Liver (tissue), 3 donors: ENCODE data around the gene YTHDF1.

Experiments used
- ATF3 ChIP-seq: IDR thresholded peaks from 2 replicates; pipeline ENCODE4 v1.6.1; 2016; ENCODE audit warnings: antibody characterized with exemption
- CTCF ChIP-seq: fragments of 150-350 bp; IDR thresholded peaks from 2 replicates; pipeline ENCODE4 v1.5.1; 2017; ENCODE audit warnings: improper control_type of control experiment, low read depth, low read length; ENCODE audit not compliant: missing input control
- JUND ChIP-seq, 2 donors: IDR thresholded peaks; 2 replicates each; pipeline ENCODE4 v1.6.1; 2016; ENCODE audit warnings: antibody characterized with exemption in 2 of 2
- MAX ChIP-seq: IDR thresholded peaks from 2 replicates; pipeline ENCODE4 v1.6.1; 2016; ENCODE audit warnings: antibody characterized with exemption
- RAD21 ChIP-seq, 2 donors: IDR thresholded peaks; 2 replicates each; pipeline ENCODE4 v1.6.1; 2016; ENCODE audit warnings: antibody characterized with exemption in 2 of 2, mild to moderate bottlenecking in 2 of 2
- REST ChIP-seq: IDR thresholded peaks from 2 replicates; pipeline ENCODE4 v1.6.1; 2016; ENCODE audit warnings: antibody characterized with exemption, mild to moderate bottlenecking
- TAF1 ChIP-seq: conservative IDR thresholded peaks from 2 replicates; pipeline ENCODE4 v1.6.1; 2016; ENCODE audit warnings: antibody characterized with exemption, mild to moderate bottlenecking
- donor health status: healthy.
- donor health status: healthy.

- TF ChIP-seq CTCF = no peak
- TF ChIP-seq ATF3 = no peak
- TF ChIP-seq RAD21 (IDR thresholded peaks at IDR 0.05) = no peak
- TF ChIP-seq JUND (IDR thresholded peaks at IDR 0.05) = no peak
- TF ChIP-seq REST = no peak
- no peak for TF ChIP-seq TAF1
- no peak for TF ChIP-seq MAX
Measured at GRCh38 chr20:63216849-63217471, 1.0 kb upstream of the YTHDF1 start.
